Keratinocyte (primary cell): ENCODE results near the gene SGIP1.

Source experiments
- CTCF ChIP-seq, 3 experiments: IDR thresholded peaks in 1 of 3; conservative IDR thresholded peaks in 1 of 3; optimal IDR thresholded peaks in 1 of 3; 2 replicates in 2 of 3; 3 replicates in 1 of 3; pipeline versions ENCODE3 to v1.5.1; 2011; ENCODE audit warnings: low read length in 3 of 3, mild to moderate bottlenecking in 3 of 3, moderate library complexity in 2 of 3, control low read depth in 1 of 3, inconsistent platforms in 1 of 3; ENCODE audit not compliant: insufficient read depth in 2 of 3; ENCODE audit errors: extremely low read depth in 1 of 3
- EZH2 ChIP-seq: IDR thresholded peaks from one replicate; pipeline ENCODE4 v1.6.1; 2012; ENCODE audit warnings: inconsistent platforms, mild to moderate bottlenecking, low read length, moderate library complexity

GRCh38 chr1:66526991-66527390 lies 7.0 kb upstream of the SGIP1 start:
- TF ChIP-seq EZH2, result no peak
- no peak for TF ChIP-seq CTCF (optimal IDR thresholded peaks at IDR 0.05 in 1 of 3, IDR thresholded peaks at IDR 0.05 in 1 of 3, conservative IDR thresholded peaks at IDR 0.05 in 1 of 3; ENCODE audit: extremely low read depth in 1 of 3, insufficient read depth in 2 of 3, low read length in 3 of 3)
